GM21529 (cell line): ENCODE measurements around the gene C2orf78.
"Not testable (repeated sequence)": the region's sequence is repeated elsewhere in the genome, so short reads cannot be mapped to it uniquely, and the experiment has no call there.

Experiments used
- ATAC-seq: cut with Tn5 transposase; IDR thresholded peaks from one replicate; pipeline ENCODE4 v1.9.1; 2021; ENCODE audit not compliant: unreplicated experiment

Gene C2orf78, protein sequence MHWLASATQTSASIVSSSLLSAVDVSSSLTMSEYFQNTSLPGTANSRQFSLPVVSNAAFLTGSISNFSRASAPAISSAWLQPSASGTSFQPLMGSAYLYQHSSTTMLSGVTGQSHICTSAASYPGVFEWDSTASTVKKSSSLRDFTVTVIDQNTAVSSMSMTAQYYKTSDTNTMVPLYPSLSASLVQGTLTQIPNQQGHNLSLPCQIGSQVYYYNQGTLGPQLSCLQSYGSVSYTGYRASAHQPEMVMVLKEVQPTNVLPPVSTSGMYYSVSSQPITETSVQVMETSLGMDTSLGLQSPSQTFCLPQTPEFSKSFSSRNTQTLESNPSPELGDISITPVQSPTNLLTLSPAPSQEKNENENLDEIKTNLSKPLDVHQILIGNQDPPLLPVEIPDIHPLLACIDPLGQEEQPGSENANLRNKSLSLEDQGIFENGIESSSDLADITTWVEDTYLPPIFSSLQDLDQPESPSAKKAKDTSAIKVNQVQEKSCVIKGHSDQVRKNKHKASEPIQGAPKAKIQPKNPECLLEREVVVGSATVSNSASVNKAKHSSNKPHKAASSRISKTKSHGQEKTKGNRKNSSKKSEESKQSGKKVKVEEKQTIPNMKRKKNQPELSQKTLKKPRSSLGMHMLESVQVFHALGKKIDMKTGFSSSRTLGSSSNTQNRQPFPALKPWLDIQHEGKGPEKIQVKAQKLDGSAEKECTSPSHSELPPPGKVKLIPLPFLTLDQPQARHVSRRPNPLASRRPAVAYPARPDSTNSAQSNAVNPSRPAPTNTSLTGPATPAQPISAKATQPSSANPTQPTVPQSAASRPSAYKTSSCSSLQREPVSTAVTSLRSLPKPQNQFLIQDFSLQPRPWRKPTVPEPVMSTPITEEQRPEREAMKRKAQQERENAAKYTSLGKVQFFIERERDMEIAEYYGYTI

DNA sequence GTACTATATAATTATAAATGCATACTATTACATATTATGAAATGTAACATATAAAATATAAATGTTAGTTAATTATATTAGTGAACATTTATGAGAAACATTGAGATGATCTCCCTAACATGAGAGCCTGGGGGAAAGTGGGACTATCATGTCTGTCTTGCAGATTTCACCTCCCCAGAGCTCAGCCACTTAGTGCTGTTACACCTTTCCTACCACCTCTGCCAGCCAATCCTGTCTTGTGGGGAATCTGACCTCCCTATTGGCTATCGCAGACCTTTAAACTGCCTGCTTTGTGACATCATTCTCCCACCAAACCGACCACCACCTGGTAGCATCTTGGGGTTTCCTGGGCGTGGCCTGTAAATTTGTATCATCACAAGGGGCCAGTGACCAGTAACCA lies at the start of gene C2orf78:
C2orf78 (plus strand) TSS at position 301 of the 400 bp plus-strand sequence. CDS start 127 bp downstream, outside the sequence.
- not testable (repeated sequence) for ATAC-seq

DNA sequence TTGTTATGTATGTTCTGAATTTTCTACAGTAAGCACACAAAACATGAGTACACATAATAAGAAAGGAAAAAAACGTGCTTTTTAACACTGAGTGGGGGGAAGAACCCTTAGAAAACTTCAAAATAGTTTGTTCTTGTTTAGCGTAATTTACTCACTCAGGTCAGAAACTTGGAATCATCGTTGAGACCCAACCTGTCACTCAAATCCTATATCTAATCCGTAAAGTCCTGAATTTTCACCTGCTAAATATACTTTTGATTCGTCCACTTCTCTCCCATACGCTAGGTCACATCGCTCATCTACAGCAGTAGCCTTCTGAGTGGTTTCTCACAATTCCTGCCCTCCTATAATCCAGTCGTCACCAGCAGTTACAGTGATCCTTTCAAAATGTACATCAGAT lies 47.6 kb upstream of the C2orf78 start:
- no peak for ATAC-seq

DNA sequence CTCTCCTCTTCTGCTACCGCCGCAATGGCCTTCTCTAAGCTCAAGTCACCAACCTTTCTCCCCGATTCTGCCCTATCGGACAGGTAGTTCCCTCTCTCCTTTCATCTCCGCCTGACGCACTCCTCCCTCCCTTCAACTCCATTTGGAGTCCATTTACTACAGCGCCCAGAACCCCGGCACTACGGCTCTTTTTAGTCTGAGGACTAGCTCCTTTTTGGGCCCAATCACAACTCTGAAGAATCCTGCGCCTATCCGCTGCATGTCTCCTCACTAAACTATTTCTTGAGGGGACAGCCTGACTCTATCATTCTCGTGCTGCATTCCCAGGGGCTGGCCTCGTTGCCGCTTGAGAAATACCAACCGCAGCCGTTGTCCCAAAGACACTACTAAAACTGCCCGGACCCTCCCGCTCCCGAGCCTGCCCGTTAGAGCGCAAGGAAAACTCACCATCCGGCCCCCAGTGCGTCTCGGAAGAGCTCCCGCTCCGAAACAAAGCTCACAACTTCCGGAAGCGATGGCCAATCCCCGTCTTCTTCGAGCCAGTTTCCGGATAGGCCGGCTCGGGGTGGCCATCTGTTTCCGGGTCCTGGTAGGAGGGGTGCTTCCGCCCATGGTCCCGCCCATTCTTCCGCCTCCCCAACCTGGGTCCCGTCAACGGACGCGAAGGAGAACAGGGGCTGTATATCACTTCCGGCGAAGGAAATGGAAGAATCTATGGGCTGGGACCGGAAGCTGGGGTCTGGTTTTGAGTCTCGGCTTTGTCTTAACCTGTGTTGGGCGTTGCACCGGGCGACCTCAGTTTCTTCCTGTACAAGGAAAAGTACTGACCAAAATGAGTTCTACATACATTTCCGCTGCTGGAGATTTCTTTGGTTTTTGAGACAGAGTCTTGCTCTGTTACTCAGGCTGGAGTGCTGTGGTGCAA lies 46.9 kb upstream of the C2orf78 start, which contains the start of gene TPRKB:
TPRKB (minus strand) TSS at position 491 of the 925 bp plus-strand sequence. CDS start 2,776 bp downstream, outside the sequence.
- peak; percentile 95 for ATAC-seq

DNA sequence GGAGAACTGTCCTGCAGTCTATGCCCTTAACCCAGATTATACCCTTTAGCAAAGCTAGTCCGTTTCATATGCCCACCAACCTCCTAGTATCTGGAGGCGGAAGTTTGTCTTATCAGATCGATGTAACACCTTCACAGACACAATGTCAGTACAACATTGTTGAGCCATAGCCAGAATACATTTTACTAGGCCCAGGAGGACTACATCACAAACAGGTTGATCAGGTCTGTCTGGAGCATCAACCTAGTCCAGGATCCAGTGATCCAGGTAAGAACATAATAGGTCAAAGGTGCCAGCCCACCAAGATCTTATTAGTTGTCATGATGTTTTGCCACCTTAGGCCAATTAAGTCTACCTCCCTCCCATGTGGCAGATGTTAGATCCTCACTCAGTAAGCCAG lies 44.9 kb upstream of the C2orf78 start:
- no peak for ATAC-seq

DNA sequence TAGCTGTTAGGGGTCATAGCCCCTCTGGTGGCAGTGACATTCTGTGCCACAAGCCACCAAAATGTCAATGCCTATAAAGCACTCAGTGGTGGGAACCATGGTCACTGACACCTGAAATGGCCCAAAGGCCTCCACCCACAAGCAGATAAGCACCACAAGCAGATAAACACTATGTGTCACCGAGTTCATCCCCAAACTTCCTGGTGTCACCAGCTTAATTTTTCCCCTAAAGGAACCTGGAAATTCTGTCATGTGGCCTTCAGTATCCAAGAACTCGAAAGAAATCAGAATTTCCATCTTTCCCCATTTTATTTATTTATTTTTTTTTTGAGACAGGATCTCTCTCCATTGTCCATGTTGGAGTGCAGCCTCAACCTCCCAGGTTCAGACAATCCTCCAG lies 43.2 kb upstream of the C2orf78 start:
- no peak for ATAC-seq

DNA sequence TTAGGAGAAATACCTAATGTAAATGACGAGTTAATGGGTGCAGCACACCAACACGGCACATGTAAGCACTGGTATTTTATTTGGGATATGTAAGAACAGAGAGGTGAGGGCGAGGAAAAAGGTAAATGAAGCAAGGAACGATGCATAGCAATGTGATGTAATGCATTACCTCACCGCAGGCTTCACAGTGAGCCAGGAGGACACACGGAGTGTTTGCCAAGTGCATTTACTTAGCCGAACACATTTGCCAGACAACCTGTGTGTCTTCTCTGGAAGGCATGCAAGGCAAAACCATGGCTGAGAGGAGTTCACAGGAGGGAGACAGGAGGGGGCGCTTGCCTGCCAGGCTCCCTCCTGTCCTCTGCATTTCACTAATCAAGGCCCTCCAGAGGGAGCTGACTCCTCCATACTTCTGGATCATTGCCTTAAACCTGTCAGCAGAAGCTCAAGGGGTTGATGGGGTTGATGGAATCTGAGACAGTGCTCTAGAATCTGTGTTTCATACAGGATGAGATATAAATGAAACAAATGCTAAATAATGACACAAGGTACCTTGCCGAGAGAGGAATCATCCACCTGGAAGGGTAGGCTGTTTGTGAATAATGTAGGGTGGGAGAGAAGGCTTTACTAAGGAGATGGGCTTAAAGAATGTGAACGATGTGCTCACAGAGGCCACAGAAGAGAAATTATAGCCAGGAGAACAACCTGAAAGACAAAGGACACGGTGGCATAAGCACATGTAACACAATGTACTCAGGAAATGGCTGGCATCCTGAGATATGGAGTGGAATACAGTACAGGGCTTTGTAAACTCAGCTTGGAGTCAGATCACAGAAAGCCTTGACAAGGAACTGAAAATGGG lies 37.7 kb upstream of the C2orf78 start:
- ATAC-seq = no peak

DNA sequence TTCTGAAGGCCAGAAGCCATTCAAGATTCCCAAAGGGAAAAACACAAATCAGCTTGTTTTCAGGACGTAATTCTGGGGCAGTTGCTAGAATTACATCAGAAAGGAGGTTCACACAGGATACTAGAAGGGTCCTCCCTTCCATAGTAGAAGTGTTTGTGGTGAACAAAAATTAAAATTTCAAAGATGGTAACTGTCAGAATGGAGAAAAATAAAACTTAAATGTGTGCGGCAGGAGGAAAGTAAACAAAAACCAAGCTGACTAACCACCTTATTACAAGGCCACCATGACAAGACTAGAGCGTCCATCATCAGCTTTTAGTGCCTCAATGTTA lies 37.1 kb upstream of the C2orf78 start:
- ATAC-seq = no peak

DNA sequence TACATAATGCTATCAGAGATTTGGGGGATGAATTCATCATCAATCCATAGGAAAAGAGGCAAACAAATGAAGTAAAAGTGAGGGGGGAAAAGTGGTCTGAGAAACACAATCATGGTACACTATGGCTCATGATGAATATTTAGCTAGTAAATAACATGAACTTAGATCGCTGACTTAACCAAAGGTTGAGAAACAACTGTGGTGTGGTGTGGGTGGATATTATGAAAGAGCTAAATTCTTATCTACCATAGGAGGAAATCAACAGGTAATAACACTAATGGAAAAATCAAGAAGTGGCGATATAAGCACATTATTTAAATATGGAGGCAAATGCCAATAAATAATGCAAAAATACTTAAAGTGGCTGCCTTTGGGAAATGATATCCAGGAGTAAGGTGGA lies 34.7 kb upstream of the C2orf78 start:
- ATAC-seq = no peak

DNA sequence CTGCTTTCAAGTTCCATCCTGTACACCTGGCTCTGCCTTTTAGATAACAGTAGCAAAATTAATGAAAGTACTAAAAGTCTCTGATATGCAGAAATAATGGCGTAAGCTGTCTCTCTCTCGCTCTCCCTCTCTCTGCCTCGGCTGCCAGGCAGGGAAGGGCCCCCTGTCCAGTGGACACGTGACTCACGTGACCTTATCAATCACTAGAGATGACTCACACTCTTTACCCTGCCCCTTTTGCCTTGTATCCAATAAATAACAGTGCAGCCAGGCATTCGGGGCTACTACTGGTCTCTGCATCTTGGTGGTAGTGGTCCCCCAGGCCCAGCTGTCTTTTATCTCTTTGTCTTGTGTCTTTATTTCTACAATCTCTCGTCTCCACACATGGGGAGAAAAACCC lies 29.7 kb upstream of the C2orf78 start:
- not testable (repeated sequence) for ATAC-seq

DNA sequence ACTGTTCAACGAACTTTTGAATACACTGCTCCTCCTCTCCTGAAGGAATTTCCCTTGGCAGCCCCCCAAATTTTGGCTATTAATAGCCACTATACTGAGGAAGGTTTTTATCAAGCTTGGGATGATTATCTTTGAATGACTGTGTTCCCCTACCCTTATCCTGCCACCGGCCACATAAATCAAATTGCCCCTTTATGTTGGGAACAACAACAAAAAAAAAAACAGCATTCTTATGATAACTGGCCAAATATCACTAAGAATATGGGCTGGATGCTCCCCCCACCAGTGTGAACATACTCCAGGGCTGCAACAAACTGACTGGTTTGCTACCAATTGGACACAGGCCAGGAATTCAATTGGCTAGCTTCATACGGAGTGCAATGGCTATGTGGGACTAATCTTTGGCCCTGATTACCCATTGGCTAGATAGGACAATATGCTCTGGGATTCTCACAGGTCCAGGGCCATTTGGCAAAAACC lies 24.7 kb upstream of the C2orf78 start:
- no peak for ATAC-seq

DNA sequence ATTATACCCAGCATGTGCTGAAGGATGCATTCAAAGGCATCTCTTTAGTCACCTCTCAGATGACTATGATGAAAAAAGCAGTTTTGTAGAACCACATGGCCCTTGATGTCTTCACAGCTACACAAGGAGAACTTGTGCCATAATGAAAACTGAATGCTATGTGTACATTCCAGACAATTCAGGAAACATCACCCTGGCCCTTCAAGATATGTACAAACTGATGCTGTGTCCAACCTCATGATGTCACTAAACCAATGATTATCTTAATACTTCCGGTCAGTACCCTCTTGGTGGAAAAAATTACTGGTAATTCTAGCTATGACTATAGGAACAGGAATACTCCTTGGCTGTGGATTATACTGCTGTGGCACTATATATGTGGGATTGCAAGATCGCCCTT lies 24.1 kb upstream of the C2orf78 start:
- no peak for ATAC-seq

DNA sequence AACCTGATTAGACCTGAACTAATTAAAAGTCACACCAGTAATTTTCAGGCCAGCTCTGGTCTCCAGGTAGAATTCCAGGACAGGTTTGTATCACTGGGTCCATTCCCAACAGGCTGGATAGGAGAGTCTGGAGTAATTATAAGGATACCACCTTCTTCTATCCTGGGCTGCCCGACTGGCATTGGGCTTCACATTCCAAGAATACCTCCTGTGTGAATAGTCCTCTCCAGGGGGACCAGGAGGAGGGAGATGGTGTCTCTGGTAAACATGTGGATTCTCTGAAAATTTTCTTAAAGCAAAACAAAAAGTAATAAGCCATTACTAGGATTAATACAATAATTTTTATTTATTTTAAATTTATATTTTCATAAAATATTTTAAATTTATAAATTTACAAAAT lies 21.4 kb upstream of the C2orf78 start:
- ATAC-seq = no peak

DNA sequence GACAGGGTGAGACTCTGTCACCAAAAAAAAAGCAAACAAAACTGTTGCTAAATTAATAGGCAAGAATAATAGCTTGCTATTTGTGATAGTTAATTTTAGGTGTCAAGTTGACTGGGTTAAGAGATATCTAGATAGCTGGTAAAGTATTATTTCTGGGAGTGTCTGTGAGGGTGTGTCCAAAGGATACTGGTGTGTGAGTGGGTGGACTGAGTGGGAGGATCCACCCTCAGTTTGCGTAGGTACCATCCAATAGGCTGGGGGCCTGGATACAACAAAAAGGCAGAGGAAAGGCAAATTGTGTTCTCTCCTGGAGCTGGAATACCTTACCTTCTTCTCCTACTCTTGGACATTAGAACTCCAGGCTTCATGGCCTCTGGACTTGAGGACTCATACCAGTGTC lies 19.0 kb upstream of the C2orf78 start:
- ATAC-seq = no peak

DNA sequence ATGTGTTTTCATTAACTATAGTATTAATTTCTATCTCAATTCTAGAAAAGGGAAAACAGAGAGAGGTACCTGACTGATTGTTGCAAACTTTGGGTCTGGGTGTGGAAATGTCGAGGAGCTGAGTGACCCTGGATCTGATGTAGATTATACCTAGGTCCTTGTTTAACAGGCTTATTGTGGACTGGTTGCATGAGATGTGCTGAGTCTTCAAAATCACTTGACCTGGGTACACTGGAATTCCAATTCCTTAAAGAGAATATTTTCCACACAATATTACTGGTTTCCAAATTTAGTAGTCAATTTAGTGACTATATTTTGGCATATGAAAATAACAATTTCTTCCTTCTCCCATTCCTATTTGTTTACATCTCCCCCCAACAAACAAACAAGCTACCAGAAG lies 17.6 kb upstream of the C2orf78 start:
- ATAC-seq = no peak

DNA sequence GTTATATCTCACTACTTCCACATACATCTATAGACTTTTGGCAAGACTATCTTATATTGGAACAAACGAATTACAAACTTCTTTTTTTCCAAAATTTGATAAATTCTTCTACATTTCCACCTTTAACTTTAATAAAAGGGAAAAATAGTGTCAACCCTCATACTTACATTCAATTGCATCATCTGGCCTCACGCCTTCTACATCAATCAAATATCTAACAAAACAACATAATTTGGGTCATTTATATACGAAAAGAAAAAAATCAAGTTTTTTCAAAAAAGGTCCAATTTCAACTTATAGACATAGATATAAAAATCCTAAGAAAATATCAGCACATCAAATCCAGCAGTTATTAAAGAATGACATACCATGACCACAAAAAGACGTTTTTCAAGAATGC lies 17.0 kb upstream of the C2orf78 start:
- ATAC-seq = no peak

DNA sequence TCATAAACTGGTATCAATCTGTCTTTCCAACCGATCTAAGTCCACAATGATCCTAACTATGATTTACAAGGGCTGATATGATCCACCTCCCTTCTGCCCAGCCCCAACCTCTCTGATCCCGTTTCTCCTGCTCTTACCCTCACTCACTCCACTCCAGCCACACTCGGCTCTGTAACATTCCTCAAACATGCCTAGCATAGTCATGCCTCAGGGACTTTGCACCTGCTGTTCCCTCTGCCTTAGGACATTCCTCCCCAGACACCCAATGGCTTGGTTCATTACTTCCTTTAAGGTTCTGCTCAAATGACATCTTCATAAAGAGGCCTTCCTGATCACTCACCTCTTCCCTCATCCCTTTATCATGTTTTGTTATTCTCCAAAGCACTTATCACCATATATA lies 13.3 kb upstream of the C2orf78 start:
- no peak for ATAC-seq

DNA sequence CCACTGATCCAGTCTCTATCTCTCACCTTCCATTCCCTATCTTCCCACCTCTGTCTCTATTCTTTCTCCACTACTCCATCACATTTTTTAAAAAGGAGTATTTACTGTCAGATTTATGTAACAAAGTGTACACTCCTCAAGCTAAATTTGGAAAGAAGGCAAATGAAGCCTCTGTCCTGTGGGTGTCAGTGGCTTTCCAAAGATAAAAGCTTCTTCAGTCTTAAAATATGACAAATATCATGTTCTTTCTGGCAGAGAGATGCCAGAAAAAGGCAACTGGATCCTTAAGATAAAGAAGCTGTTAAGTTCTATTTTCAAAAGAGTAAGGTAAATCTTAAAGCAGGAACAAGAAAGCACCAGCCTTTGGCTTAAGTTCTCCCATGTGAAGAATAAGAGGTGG lies 11.2 kb upstream of the C2orf78 start:
- no peak for ATAC-seq

DNA sequence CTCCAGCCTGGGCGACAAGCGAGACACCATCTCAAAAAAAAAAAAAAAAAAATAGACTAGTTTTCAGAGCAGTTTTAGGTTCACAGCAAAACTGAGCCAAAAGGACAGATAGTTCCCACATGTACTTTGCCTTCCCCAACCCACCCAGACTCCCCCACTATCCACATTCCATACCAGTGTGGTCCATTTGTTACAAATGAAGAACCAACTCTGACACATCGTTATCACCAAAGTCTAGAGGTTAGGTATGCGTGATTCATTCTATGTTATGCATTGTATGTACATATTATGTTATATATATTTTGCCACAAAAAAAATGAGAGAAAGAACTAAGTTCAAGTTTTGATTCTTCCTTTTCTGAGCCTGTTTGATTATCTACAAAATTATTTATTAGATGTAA lies 7.6 kb upstream of the C2orf78 start:
- ATAC-seq = no peak

DNA sequence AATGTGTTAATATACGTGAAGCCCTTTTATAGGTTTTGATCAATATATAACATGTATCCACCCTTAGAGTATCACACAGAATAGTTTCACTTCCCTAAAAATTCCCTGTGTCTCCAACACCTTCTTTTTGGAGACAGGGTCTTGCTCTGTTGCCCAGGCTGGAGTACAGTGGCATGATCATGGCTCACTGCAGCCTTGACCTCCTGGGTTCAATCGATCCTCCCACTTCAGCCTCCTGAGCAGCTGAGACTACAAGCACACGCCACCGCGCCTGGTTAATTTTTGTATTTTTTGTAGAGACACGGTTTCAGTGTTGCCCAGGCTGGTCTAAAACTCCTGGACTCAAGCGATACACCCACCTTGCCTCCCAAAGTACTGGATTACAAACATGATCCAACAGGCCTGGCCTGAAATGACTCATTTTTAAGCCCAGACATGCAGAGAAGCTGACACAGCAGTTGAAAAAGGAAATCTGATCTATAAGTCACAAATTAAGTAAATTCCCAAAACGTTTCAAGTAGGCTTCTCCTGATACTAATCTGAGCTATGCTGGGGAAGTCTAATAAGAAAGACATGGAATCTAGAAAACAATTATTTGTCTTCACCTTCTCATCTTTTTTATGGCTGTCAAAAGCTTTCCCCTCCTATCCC lies 7.0 kb upstream of the C2orf78 start:
- no peak for ATAC-seq
